Nephron (organoid): ENCODE results near the gene KRTAP10-7.
"Not testable (repeated sequence)": the region's sequence is repeated elsewhere in the genome, so short reads cannot be mapped to it uniquely, and the experiment has no call there.

Experiments used
- H3K27ac Mint-ChIP-seq, 3 experiments: 2 replicates each; pipeline ENCODE4 v1.8.0; 2020; ENCODE audit warnings: mixed read lengths in 3 of 3, mild to moderate bottlenecking in 2 of 3, moderate library complexity in 1 of 3
- H3K27me3 Mint-ChIP-seq: 2 replicates; pipeline ENCODE4 v1.8.0; 2021; ENCODE audit warnings: low read depth, mild to moderate bottlenecking, moderate library complexity, mixed read lengths
- H3K36me3 Mint-ChIP-seq: 2 replicates; pipeline ENCODE4 v1.8.0; 2020; ENCODE audit warnings: low read depth, mixed read lengths
- H3K4me1 Mint-ChIP-seq: 2 replicates; pipeline ENCODE4 v1.8.0; 2020; ENCODE audit warnings: mixed read lengths
- H3K4me3 Mint-ChIP-seq, 3 experiments: 2 replicates each; pipeline ENCODE4 v1.8.0; 2020; ENCODE audit warnings: mild to moderate bottlenecking in 3 of 3, mixed read lengths in 3 of 3, moderate library complexity in 2 of 3
- H3K9me3 Mint-ChIP-seq: 2 replicates; pipeline ENCODE4 v1.8.0; 2020; ENCODE audit warnings: mixed read lengths
- CTCF ChIP-seq, 3 experiments: fragments of 200-600 bp; sonication (generic); IDR thresholded peaks; one replicate each; pipeline ENCODE4 v1.5.0; 2021; ENCODE audit warnings: antibody characterized with exemption in 3 of 3; ENCODE audit not compliant: unreplicated experiment in 3 of 3

KRTAP10-7 gene

GRCh38 chr21:44626673-44627143 lies 26.3 kb downstream of the KRTAP10-7 start, which contains the start of gene KRTAP10-9:
TSS of gene KRTAP10-9 (plus strand) at chr21:44627093. CDS start at chr21:44627172, 79 bp downstream.
- H3K36me3 Mint-ChIP-seq: peaks cover 26% of the 10 kb centered on the region
- no peak within 1 kb of the TSS for H3K27ac Mint-ChIP-seq
- peaks cover 49% of the 10 kb centered on the region for H3K9me3 Mint-ChIP-seq
- no peak within 1 kb of the TSS for H3K4me3 Mint-ChIP-seq
- H3K4me1 Mint-ChIP-seq: no peaks in the 10 kb centered on the region
- no peak for TF ChIP-seq CTCF (IDR thresholded peaks at IDR 0.05; ENCODE audit: unreplicated experiment in 3 of 3)
- H3K27me3 Mint-ChIP-seq: peaks cover 21% of the 10 kb centered on the region

- Mint-ChIP-seq H3K36me3 (peaks cover 26% of the 10 kb centered on the region), H3K27me3 (peaks cover 21% of the 10 kb centered on the region), H3K9me3 (peaks cover 51% of the 10 kb centered on the region)
- not testable (repeated sequence) for H3K27ac Mint-ChIP-seq, H3K4me3 Mint-ChIP-seq, H3K4me1 Mint-ChIP-seq
These were observed 26.9 kb downstream of the KRTAP10-7 start for GRCh38 chr21:44627181-44627822.

- H3K4me1 Mint-ChIP-seq, H3K27ac Mint-ChIP-seq, H3K4me3 Mint-ChIP-seq: not testable (repeated sequence)
- H3K27me3 Mint-ChIP-seq: peaks cover 21% of the 10 kb centered on the region
- H3K36me3 Mint-ChIP-seq: peaks cover 26% of the 10 kb centered on the region
- H3K9me3 Mint-ChIP-seq: peaks cover 49% of the 10 kb centered on the region
These were observed 27.4 kb downstream of the KRTAP10-7 start for GRCh38 chr21:44627831-44628233.

- Mint-ChIP-seq H3K36me3 (peaks cover 20% of the 10 kb centered on the region), H3K9me3 (peaks cover 44% of the 10 kb centered on the region), H3K4me1 (no peaks in the 10 kb centered on the region), H3K27ac (no peak overlapping the region), H3K4me3 (no peak overlapping the region), H3K27me3 (peaks cover 26% of the 10 kb centered on the region)
- no peak for TF ChIP-seq CTCF (IDR thresholded peaks at IDR 0.05; ENCODE audit: unreplicated experiment in 3 of 3)
These were observed 28.5 kb downstream of the KRTAP10-7 start for GRCh38 chr21:44628707-44629391.

- no peak for TF ChIP-seq CTCF (IDR thresholded peaks at IDR 0.05; ENCODE audit: unreplicated experiment in 3 of 3)
- Mint-ChIP-seq H3K4me1 (no peaks in the 10 kb centered on the region), H3K9me3 (peaks cover 35% of the 10 kb centered on the region), H3K27me3 (peaks cover 30% of the 10 kb centered on the region), H3K4me3 (no peak overlapping the region), H3K36me3 (peaks cover 13% of the 10 kb centered on the region), H3K27ac (no peak overlapping the region)
These were observed 30.0 kb downstream of the KRTAP10-7 start for GRCh38 chr21:44630440-44630839.

GRCh38 chr21:44632067-44632466 lies 31.7 kb downstream of the KRTAP10-7 start:
- Mint-ChIP-seq H3K9me3 (peaks cover 35% of the 10 kb centered on the region), H3K4me1 (no peaks in the 10 kb centered on the region), H3K4me3 (no peak overlapping the region), H3K36me3 (peaks cover 13% of the 10 kb centered on the region), H3K27ac (no peak overlapping the region), H3K27me3 (peaks cover 23% of the 10 kb centered on the region)
- TF ChIP-seq CTCF (IDR thresholded peaks at IDR 0.05; ENCODE audit: unreplicated experiment in 3 of 3): no peak
